SKM-1 treated with dmso at 0.1 percent for 144 hours (cell line): Measurements from ENCODE around the gene SLC26A6.
A peak's percentile ranks its signal among the peaks of the same experiment; 100 is the strongest.

Experiments
- DNase-seq: peaks from one replicate; lab custom pipeline; 2025; ENCODE audit not compliant: unreplicated experiment; lab: John Stamatoyannopoulos, UW

The SLC26A6 gene

GRCh38 chr3:48662145-48662752, 27.0 kb upstream of the SLC26A6 start:
- no peak for DNase-seq

- no peak for DNase-seq
Observed at GRCh38 chr3:48661501-48662144, 26.4 kb upstream of the SLC26A6 start.

GRCh38 chr3:48660800-48661400, 25.6 kb upstream of the SLC26A6 start:
- no peak for DNase-seq

GRCh38 chr3:48656841-48657281, 21.6 kb upstream of the SLC26A6 start:
- DNase-seq: no peak

- peak; percentile 65 for DNase-seq
Observed at GRCh38 chr3:48656061-48656840, 21.0 kb upstream of the SLC26A6 start.

- DNase-seq: no peak
Observed at GRCh38 chr3:48655606-48656005, 20.3 kb upstream of the SLC26A6 start.

- no peak for DNase-seq
Observed at GRCh38 chr3:48655063-48655462, 19.8 kb upstream of the SLC26A6 start.

- no peak for DNase-seq
Observed at GRCh38 chr3:48652923-48653715, 17.9 kb upstream of the SLC26A6 start.

GRCh38 chr3:48651771-48652170, 16.5 kb upstream of the SLC26A6 start:
- no peak for DNase-seq

GRCh38 chr3:48650723-48651122, 15.5 kb upstream of the SLC26A6 start:
- no peak for DNase-seq

- no peak for DNase-seq
Observed at GRCh38 chr3:48648188-48648850, 13.1 kb upstream of the SLC26A6 start.

GRCh38 chr3:48647714-48648113, 12.5 kb upstream of the SLC26A6 start:
- no peak for DNase-seq

- no peak for DNase-seq
Observed at GRCh38 chr3:48644898-48645760, 9.9 kb upstream of the SLC26A6 start.

GRCh38 chr3:48642605-48643004, 7.3 kb upstream of the SLC26A6 start:
- no peak for DNase-seq

GRCh38 chr3:48641396-48641795, 6.1 kb upstream of the SLC26A6 start:
- DNase-seq: no peak

GRCh38 chr3:48639944-48640606, 4.8 kb upstream of the SLC26A6 start:
- DNase-seq: no peak

- no peak for DNase-seq
Observed at GRCh38 chr3:48637305-48637704, 2.0 kb upstream of the SLC26A6 start.

- DNase-seq: no peak
Observed at GRCh38 chr3:48636149-48636655, 941 bp upstream of the SLC26A6 start.
